ENCODE results near the gene CABP4. TPM values are rescaled to one million over a fixed set of nuclear protein-coding genes. Genes with fewer than 3 reads are reported as not detected.
A peak's percentile ranks its signal among the peaks of the same experiment; 100 is the strongest.
"Not testable (repeated sequence)": the region's sequence is repeated elsewhere in the genome, so short reads cannot be mapped to it uniquely, and the experiment has no call there.

CABP4 gene
- total and polyA plus RNA-seq, 2 donors: 0.52 to 1.6 TPM

GRCh38 chr11:67458266-67458665, 3.1 kb downstream of the CABP4 start:
- H3K4me1 ChIP-seq (ENCODE audit: control insufficient read depth in 2 of 2, insufficient read depth in 2 of 2, low read length in 2 of 2): no peaks in the 10 kb centered on the region
- 97% methylated on average over 19 of the region's 19 CpGs for WGBS

GRCh38 chr11:67463186-67463585, 8.0 kb downstream of the CABP4 start:
- Histone ChIP-seq H3K9me3 (ENCODE audit: control insufficient read depth in 2 of 2, insufficient read depth in 1 of 2, low read length in 1 of 2) (peaks cover 0 to 7% of the 10 kb centered on the region in 2 donors), H3K36me3 (ENCODE audit: control insufficient read depth in 2 of 2, insufficient read depth in 2 of 2, low read length in 1 of 2) (peaks cover 6 to 7% of the 10 kb centered on the region in 2 donors), H3K27me3 (ENCODE audit: control insufficient read depth in 2 of 2, insufficient read depth in 1 of 2, low read length in 1 of 2) (no peaks in the 10 kb centered on the region), H3K27ac (ENCODE audit: low read depth in 1 of 2, low read length in 1 of 2) (no peak overlapping the region), H3K4me1 (ENCODE audit: control insufficient read depth in 2 of 2, insufficient read depth in 2 of 2, low read length in 2 of 2) (peaks cover 28 to 45% of the 10 kb centered on the region in 2 donors), H3K4me3 (ENCODE audit: low read length in 2 of 2) (no peak overlapping the region)
- WGBS: 96% methylated on average over 10 of the region's 10 CpGs
- no peak for DNase-seq (ENCODE audit: low read depth in 6 of 9, low spot score in 9 of 9)

More at GRCh38 chr11:67458266-67458665, 3.1 kb downstream of the CABP4 start:
- H3K36me3 ChIP-seq (ENCODE audit: control insufficient read depth in 2 of 2, insufficient read depth in 2 of 2, low read length in 1 of 2): no peaks in the 10 kb centered on the region
- no peak overlapping the region for H3K4me3 ChIP-seq (ENCODE audit: low read length in 2 of 2)
- H3K9me3 ChIP-seq (ENCODE audit: control insufficient read depth in 2 of 2, insufficient read depth in 1 of 2, low read length in 1 of 2): no peaks in the 10 kb centered on the region
- DNase-seq (ENCODE audit: low read depth in 6 of 9, low spot score in 9 of 9): no peak
- H3K27me3 ChIP-seq (ENCODE audit: control insufficient read depth in 2 of 2, insufficient read depth in 1 of 2, low read length in 1 of 2): no peaks in the 10 kb centered on the region
- H3K27ac ChIP-seq (ENCODE audit: low read depth in 1 of 2, low read length in 1 of 2): no peak overlapping the region

GRCh38 chr11:67463680-67464410, 8.7 kb downstream of the CABP4 start:
- no peak for DNase-seq (ENCODE audit: low read depth in 6 of 9, low spot score in 9 of 9)

GRCh38 chr11:67464411-67465188, 9.4 kb downstream of the CABP4 start:
- Histone ChIP-seq H3K27ac (ENCODE audit: low read depth in 1 of 2, low read length in 1 of 2) (peak overlapping the region; percentile 95 to 99), H3K9me3 (ENCODE audit: control insufficient read depth in 2 of 2, insufficient read depth in 1 of 2, low read length in 1 of 2) (peaks cover 0 to 7% of the 10 kb centered on the region in 2 donors), H3K27me3 (ENCODE audit: control insufficient read depth in 2 of 2, insufficient read depth in 1 of 2, low read length in 1 of 2) (no peaks in the 10 kb centered on the region), H3K4me3 (ENCODE audit: low read length in 2 of 2) (peak overlapping the region; percentile 90 to 95), H3K4me1 (ENCODE audit: control insufficient read depth in 2 of 2, insufficient read depth in 2 of 2, low read length in 2 of 2) (peaks cover 33 to 53% of the 10 kb centered on the region in 2 donors), H3K36me3 (ENCODE audit: control insufficient read depth in 2 of 2, insufficient read depth in 2 of 2, low read length in 1 of 2) (peaks cover 6 to 7% of the 10 kb centered on the region in 2 donors)
- peak in 8 of 9 donors; percentile 74 to 93 (median 84) for DNase-seq (ENCODE audit: low read depth in 6 of 9, low spot score in 9 of 9)
- 12% methylated on average over 56 of the region's 56 CpGs for WGBS

More at GRCh38 chr11:67463680-67464410, 8.7 kb downstream of the CABP4 start:
- no peaks in the 10 kb centered on the region for H3K27me3 ChIP-seq (ENCODE audit: control insufficient read depth in 2 of 2, insufficient read depth in 1 of 2, low read length in 1 of 2)
- H3K4me1 ChIP-seq (ENCODE audit: control insufficient read depth in 2 of 2, insufficient read depth in 2 of 2, low read length in 2 of 2): peaks cover 33 to 50% of the 10 kb centered on the region in 2 donors
- peaks cover 6 to 7% of the 10 kb centered on the region in 2 donors for H3K36me3 ChIP-seq (ENCODE audit: control insufficient read depth in 2 of 2, insufficient read depth in 2 of 2, low read length in 1 of 2)
- WGBS: 93% methylated on average over 20 of the region's 20 CpGs
- H3K9me3 ChIP-seq (ENCODE audit: control insufficient read depth in 2 of 2, insufficient read depth in 1 of 2, low read length in 1 of 2): peaks cover 0 to 7% of the 10 kb centered on the region in 2 donors
- peak overlapping the region; percentile 90 to 95 for H3K4me3 ChIP-seq (ENCODE audit: low read length in 2 of 2)
- peak overlapping the region; percentile 71 to 89 for H3K27ac ChIP-seq (ENCODE audit: low read depth in 1 of 2, low read length in 1 of 2)

GRCh38 chr11:67465189-67465510, 10.0 kb downstream of the CABP4 start:
- H3K4me1 ChIP-seq (ENCODE audit: control insufficient read depth in 2 of 2, insufficient read depth in 2 of 2, low read length in 2 of 2): peaks cover 33 to 57% of the 10 kb centered on the region in 2 donors
- peaks cover 6 to 7% of the 10 kb centered on the region in 2 donors for H3K36me3 ChIP-seq (ENCODE audit: control insufficient read depth in 2 of 2, insufficient read depth in 2 of 2, low read length in 1 of 2)
- peak overlapping the region; percentile 90 to 95 for H3K4me3 ChIP-seq (ENCODE audit: low read length in 2 of 2)
- H3K9me3 ChIP-seq (ENCODE audit: control insufficient read depth in 2 of 2, insufficient read depth in 1 of 2, low read length in 1 of 2): peaks cover 0 to 7% of the 10 kb centered on the region in 2 donors
- H3K27ac ChIP-seq (ENCODE audit: low read depth in 1 of 2, low read length in 1 of 2): peak overlapping the region; percentile 95 to 99
- 90% methylated on average over 3 of the region's 3 CpGs for WGBS
- H3K27me3 ChIP-seq (ENCODE audit: control insufficient read depth in 2 of 2, insufficient read depth in 1 of 2, low read length in 1 of 2): no peaks in the 10 kb centered on the region
- no peak for DNase-seq (ENCODE audit: low read depth in 6 of 9, low spot score in 9 of 9)

GRCh38 chr11:67465530-67465929, 10.4 kb downstream of the CABP4 start:
- DNase-seq (ENCODE audit: low read depth in 6 of 9, low spot score in 9 of 9); H3K9me3 ChIP-seq (ENCODE audit: control insufficient read depth in 2 of 2, insufficient read depth in 1 of 2, low read length in 1 of 2); H3K36me3 ChIP-seq (ENCODE audit: control insufficient read depth in 2 of 2, insufficient read depth in 2 of 2, low read length in 1 of 2); H3K27me3 ChIP-seq (ENCODE audit: control insufficient read depth in 2 of 2, insufficient read depth in 1 of 2, low read length in 1 of 2): not testable (repeated sequence)
- peaks cover 33 to 57% of the 10 kb centered on the region in 2 donors for H3K4me1 ChIP-seq (ENCODE audit: control insufficient read depth in 2 of 2, insufficient read depth in 2 of 2, low read length in 2 of 2)
- H3K27ac ChIP-seq (ENCODE audit: low read depth in 1 of 2, low read length in 1 of 2): peak overlapping the region; percentile 95 to 99
- WGBS: 96% methylated on average over 2 of the region's 2 CpGs
- peak overlapping the region; percentile 90 to 95 for H3K4me3 ChIP-seq (ENCODE audit: low read length in 2 of 2)

GRCh38 chr11:67466367-67466766, 11.2 kb downstream of the CABP4 start:
- no peak for DNase-seq (ENCODE audit: low read depth in 6 of 9, low spot score in 9 of 9)
- Histone ChIP-seq H3K27me3 (ENCODE audit: control insufficient read depth in 2 of 2, insufficient read depth in 1 of 2, low read length in 1 of 2) (no peaks in the 10 kb centered on the region), H3K36me3 (ENCODE audit: control insufficient read depth in 2 of 2, insufficient read depth in 2 of 2, low read length in 1 of 2) (peaks cover 6 to 7% of the 10 kb centered on the region in 2 donors), H3K9me3 (ENCODE audit: control insufficient read depth in 2 of 2, insufficient read depth in 1 of 2, low read length in 1 of 2) (peaks cover 0 to 7% of the 10 kb centered on the region in 2 donors), H3K27ac (ENCODE audit: low read depth in 1 of 2, low read length in 1 of 2) (peak overlapping the region; percentile 36 to 52), H3K4me3 (ENCODE audit: low read length in 2 of 2) (no peak overlapping the region), H3K4me1 (ENCODE audit: control insufficient read depth in 2 of 2, insufficient read depth in 2 of 2, low read length in 2 of 2) (peaks cover 33 to 57% of the 10 kb centered on the region in 2 donors)
- WGBS: 96% methylated on average over 5 of the region's 5 CpGs

- WGBS: 94% methylated on average over 11 of the region's 11 CpGs
- Histone ChIP-seq H3K4me3 (ENCODE audit: low read length in 2 of 2) (no peak overlapping the region), H3K4me1 (ENCODE audit: control insufficient read depth in 2 of 2, insufficient read depth in 2 of 2, low read length in 2 of 2) (peaks cover 33 to 57% of the 10 kb centered on the region in 2 donors)
Observed at GRCh38 chr11:67466962-67467771, 12.0 kb downstream of the CABP4 start.

More at GRCh38 chr11:67466962-67467771, 12.0 kb downstream of the CABP4 start:
- Histone ChIP-seq H3K27me3 (ENCODE audit: control insufficient read depth in 2 of 2, insufficient read depth in 1 of 2, low read length in 1 of 2) (no peaks in the 10 kb centered on the region), H3K9me3 (ENCODE audit: control insufficient read depth in 2 of 2, insufficient read depth in 1 of 2, low read length in 1 of 2) (peaks cover 0 to 7% of the 10 kb centered on the region in 2 donors), H3K27ac (ENCODE audit: low read depth in 1 of 2, low read length in 1 of 2) (peak overlapping the region; percentile 36 to 52), H3K36me3 (ENCODE audit: control insufficient read depth in 2 of 2, insufficient read depth in 2 of 2, low read length in 1 of 2) (peaks cover 6 to 7% of the 10 kb centered on the region in 2 donors)
- DNase-seq (ENCODE audit: low read depth in 6 of 9, low spot score in 9 of 9): no peak
